ENCODE measurements around the gene C3orf49. TPM values are rescaled to one million over a fixed set of nuclear protein-coding genes. Genes with fewer than 3 reads are reported as not detected.

C3orf49 gene
- polyA plus RNA-seq, 1 of the 3 experiments (the other 2 are of a cell fraction): not detected

- peak overlapping the region; percentile 30; the same call in 1 of the 2 replicates for H3K4me2 ChIP-seq
These were observed 77.4 kb downstream of the C3orf49 start for GRCh38 chr3:63896332-63897030.

More at GRCh38 chr3:63896332-63897030, 77.4 kb downstream of the C3orf49 start:
- H4K20me1 ChIP-seq (ENCODE audit: insufficient read depth): peaks cover 8% of the 10 kb centered on the region
- no peaks in the 10 kb centered on the region for H3K27me3 ChIP-seq (ENCODE audit: insufficient read depth)
- H3K9ac ChIP-seq: no peak overlapping the region
- no peaks in the 10 kb centered on the region for H3K9me2 ChIP-seq
- CTCF ChIA-PET: interaction anchor here (0.7 kb wide), 2 partner anchors 9 to 254 kb away, joined by 3 read pairs; no protein-coding TSS in a partner anchor
- H3F3A ChIP-seq (replicated peaks; ENCODE audit: insufficient read depth): no peaks in the 10 kb centered on the region
- DNase-seq: no peak
- TF ChIP-seq SIN3A (IDR thresholded peaks at IDR 0.05; ENCODE audit: borderline replicate concordance, low read depth, low read length) (no peak), MEF2A (IDR thresholded peaks at IDR 0.05; ENCODE audit: borderline replicate concordance, low read depth) (0 out of 2 replicates have a peak, but pooled peaks have one; percentile 21), EP300 (IDR thresholded peaks at IDR 0.05; ENCODE audit: borderline replicate concordance in 1 of 2, low read depth in 1 of 2, low read length in 1 of 2) (no peak)
- H3K9me3 ChIP-seq: no peaks in the 10 kb centered on the region
- no peak overlapping the region for H2AFZ ChIP-seq (ENCODE audit: low read depth)
- peaks cover 0 to 7% of the 10 kb centered on the region in 2 experiments; a peak in 1 of 4 replicates for H3K4me1 ChIP-seq (ENCODE audit: control insufficient read depth in 1 of 2, insufficient read depth in 2 of 2, low read depth in 1 of 2, low read length in 1 of 2)
- H3K4me3 ChIP-seq (ENCODE audit: low read depth in 2 of 2, low read length in 1 of 2): no peak overlapping the region
- WGBS (ENCODE audit: low lambda C conversion rate): 69% methylated on average over 1 of the region's 1 CpG
- peaks cover 29% of the 10 kb centered on the region; the same call in 1 of the 2 replicates for H3K79me2 ChIP-seq (ENCODE audit: insufficient read depth)
- peaks cover 5 to 26% of the 10 kb centered on the region in 2 experiments for H3K36me3 ChIP-seq (replicated peaks in 1 of 2; ENCODE audit: control insufficient read depth in 1 of 2, insufficient read depth in 2 of 2, low read length in 1 of 2)
- H3K27ac ChIP-seq (ENCODE audit: low read depth in 2 of 2, low read length in 1 of 2): peak overlapping the region in 1 of 2 experiments; percentile 46; a peak in 2 of 4 replicates
- POLR2A ChIA-PET: interaction anchor here (0.7 kb wide), 1 partner anchor 1817 kb away, joined by 3 read pairs; no protein-coding TSS in a partner anchor

Other genes starting within 250 kb of the C3orf49 start
- gene SNTN, start 166.6 kb upstream of the C3orf49 start, polyA plus RNA-seq (2012; rRNA removed): not detected in 2 replicates
- 35.6 and 35.9 TPM in 2 replicates for gene THOC7, start 44.5 kb downstream of the C3orf49 start, polyA plus RNA-seq (2012; rRNA removed)
- 6.2 and 8.5 TPM in 2 replicates for gene ATXN7, start 44.6 kb downstream of the C3orf49 start, polyA plus RNA-seq (2012; rRNA removed)
- not detected in 2 replicates for gene SCAANT1, start 93.1 kb downstream of the C3orf49 start, polyA plus RNA-seq (2012; rRNA removed)
- gene PSMD6, start 204.2 kb downstream of the C3orf49 start, polyA plus RNA-seq (2012; rRNA removed): 75.7 and 90.3 TPM in 2 replicates

All from SK-N-SH (cell line).